GM18511 (cell line): Measurements from ENCODE around the gene GJA1.

ENCODE experiments used
- ATAC-seq: cut with Tn5 transposase; IDR thresholded peaks from one replicate; pipeline ENCODE4 v1.9.1; 2021; ENCODE audit warnings: mild to moderate bottlenecking, moderate library complexity; ENCODE audit not compliant: unreplicated experiment

GJA1 gene

GRCh38 chr6:121482004-121482693 is 46.7 kb downstream of the GJA1 start:
- no peak for ATAC-seq

DNA sequence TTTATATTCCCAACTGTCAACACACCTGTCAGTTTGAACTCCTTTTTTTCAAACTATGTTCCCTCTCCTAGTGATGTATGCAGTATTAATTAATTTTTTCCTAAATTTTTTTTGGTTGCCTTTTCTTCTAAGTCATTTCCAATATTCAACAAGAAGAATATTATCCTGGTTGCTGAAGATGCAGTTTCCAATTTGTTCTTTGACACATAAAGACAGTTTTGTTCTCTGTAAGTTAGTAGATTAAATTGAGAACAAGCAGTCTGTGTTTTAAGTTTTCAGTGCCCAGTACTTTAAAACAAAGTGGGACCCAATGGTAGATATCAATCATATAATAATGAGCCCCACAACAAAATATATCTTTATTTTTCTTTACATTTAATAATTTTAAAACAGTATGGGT is 47.3 kb downstream of the GJA1 start:
- ATAC-seq: no peak

DNA sequence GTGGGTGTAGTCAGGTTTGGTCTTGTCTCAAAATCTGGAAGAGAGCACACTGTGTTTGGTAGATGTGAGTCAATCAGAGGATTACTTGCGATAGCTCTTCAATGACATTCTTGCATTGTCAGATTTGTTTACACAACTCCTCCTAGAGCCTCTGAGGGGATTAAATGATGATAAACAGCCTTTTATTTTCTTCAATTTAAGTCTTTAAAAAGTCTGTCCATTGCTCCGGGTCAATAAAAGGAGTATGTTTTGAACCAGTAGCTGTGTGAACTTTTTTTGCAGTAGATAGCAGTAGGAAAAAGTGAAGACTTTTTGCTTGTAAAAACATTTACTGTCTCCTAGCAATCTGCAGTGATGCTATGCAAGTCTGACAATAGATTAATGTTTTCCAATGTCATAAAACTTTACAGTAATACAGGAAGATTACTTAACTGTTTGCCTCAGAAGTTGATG is 49.9 kb downstream of the GJA1 start:
- ATAC-seq: no peak

GRCh38 chr6:121491576-121491975 is 56.1 kb downstream of the GJA1 start:
- ATAC-seq: no peak

GRCh38 chr6:121492536-121492935 is 57.1 kb downstream of the GJA1 start:
- ATAC-seq: no peak

- no peak for ATAC-seq
Measured at GRCh38 chr6:121497970-121498375, 62.5 kb downstream of the GJA1 start.

DNA sequence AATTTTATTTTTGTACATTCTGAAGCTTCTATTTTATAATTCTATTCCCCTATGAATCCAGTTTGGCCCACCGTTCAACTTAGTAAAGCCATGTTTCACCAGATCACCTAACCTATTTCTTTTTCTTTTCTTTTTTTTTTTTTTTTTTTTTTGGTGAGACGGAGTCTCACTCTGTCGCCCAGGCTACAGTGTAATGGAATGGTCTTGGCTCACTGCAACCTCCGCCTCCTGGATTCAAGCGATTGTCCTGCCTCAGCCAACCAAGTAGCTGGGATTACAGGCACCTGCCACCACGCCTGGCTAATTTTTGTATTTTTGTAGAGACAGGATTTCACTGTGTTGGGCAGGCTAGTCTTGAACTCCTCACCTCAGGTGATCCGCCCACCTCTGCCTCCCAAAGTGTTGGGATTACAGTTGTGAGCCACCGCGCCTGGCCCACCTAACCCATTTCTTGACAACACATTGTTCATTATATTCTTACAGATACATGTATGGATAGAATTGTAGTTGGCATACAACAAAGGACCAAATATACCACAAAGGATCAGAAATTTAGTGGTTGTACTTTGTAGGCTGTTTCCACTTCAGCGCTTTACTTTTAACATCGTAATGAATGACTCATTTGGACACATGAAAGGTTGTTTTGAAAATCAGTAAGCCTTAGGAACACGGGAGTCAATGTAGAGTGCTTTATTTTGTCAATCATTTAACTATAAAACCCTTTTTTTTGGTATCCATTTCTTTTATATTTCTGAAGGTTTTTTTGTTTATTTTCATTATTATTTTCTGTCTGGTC is 63.2 kb downstream of the GJA1 start:
- ATAC-seq: no peak
